Measurements from ENCODE around the gene NOTCH3. TPM values are rescaled to one million over a fixed set of nuclear protein-coding genes. Genes with fewer than 3 reads are reported as not detected.
A peak's percentile ranks its signal among the peaks of the same experiment; 100 is the strongest.

The NOTCH3 gene
- total and polyA plus RNA-seq, 2 of the 8 experiments (the other 6 are each of a cell fraction or from before 2014, with no cell fraction given) = 37.5 to 107 TPM

GRCh38 chr19:15177269-15178116, 23.3 kb downstream of the NOTCH3 start:
- Histone ChIP-seq H2BK12ac (ENCODE audit: low read depth, low read length) (no peak overlapping the region), H4K8ac (ENCODE audit: extremely low read depth, insufficient read depth, low read length) (no peak overlapping the region), H3K14ac (ENCODE audit: insufficient read length) (no peak overlapping the region), H3K4me3 (ENCODE audit: extremely low read depth in 1 of 4, insufficient read depth in 2 of 4, low read depth in 3 of 4, low read length in 4 of 4) (peak overlapping the region in 3 of 4 experiments; percentile 11 to 57 (median 14); a peak in 3 of 8 replicates), H3K27ac (ENCODE audit: low read depth, low read length) (no peak overlapping the region), H3K9ac (replicated peaks in 1 of 4; ENCODE audit: extremely low read depth in 1 of 4, low read depth in 3 of 4, low read length in 3 of 4) (no peak overlapping the region; a peak in 1 of 7 replicates), H4K91ac (replicated peaks; ENCODE audit: insufficient read length, low read length) (no peak overlapping the region), H2AFZ (ENCODE audit: low read length) (no peak overlapping the region), H3K18ac (ENCODE audit: extremely low read depth, low read length) (no peak overlapping the region), H3K23ac (ENCODE audit: insufficient read length) (no peak overlapping the region), H3K23me2 (ENCODE audit: low read depth, low read length) (peaks cover 3% of the 10 kb centered on the region; the same call in 1 of the 2 replicates), H2BK15ac (ENCODE audit: low read length) (no peak overlapping the region), H3K56ac (replicated peaks; ENCODE audit: insufficient read length, low read depth, low read length) (no peak overlapping the region), H3K36me3 (ENCODE audit: control insufficient read depth in 2 of 4, insufficient read depth in 4 of 4, low read length in 3 of 4) (peaks cover 20 to 58% (median 41%) of the 10 kb centered on the region in 4 experiments; a peak in 7 of 8 replicates), H2AK5ac (ENCODE audit: low read depth, low read length) (no peak overlapping the region), H3K79me2 (ENCODE audit: control insufficient read depth in 1 of 2, insufficient read depth in 2 of 2, low read length in 2 of 2) (no peaks in the 10 kb centered on the region), H3K27me3 (replicated peaks in 1 of 4; ENCODE audit: control insufficient read depth in 3 of 4, extremely low read depth in 1 of 4, insufficient read depth in 3 of 4, low read length in 3 of 4) (no peaks in the 10 kb centered on the region; a peak in 1 of 7 replicates), H2BK20ac (ENCODE audit: low read length) (no peak overlapping the region), H3K9me3 (ENCODE audit: insufficient read depth in 2 of 2, low read depth in 1 of 2, low read length in 1 of 2) (no peaks in the 10 kb centered on the region), H3K79me1 (ENCODE audit: low read depth, low read length) (no peaks in the 10 kb centered on the region), H3K4me2 (ENCODE audit: insufficient read depth in 1 of 2, low read depth in 2 of 2, low read length in 2 of 2) (peak overlapping the region in 1 of 2 experiments; percentile 74; a peak in 3 of 4 replicates), H3K4me1 (replicated peaks in 1 of 4; ENCODE audit: control insufficient read depth in 3 of 4, insufficient read depth in 4 of 4, low read length in 3 of 4) (peaks cover 0 to 10% (median 2%) of the 10 kb centered on the region in 4 experiments; a peak in 5 of 7 replicates), H2BK120ac (replicated peaks; ENCODE audit: low read depth, low read length) (no peak overlapping the region), H4K5ac (ENCODE audit: insufficient read length, low read depth, low read length) (no peak overlapping the region), H4K20me1 (replicated peaks in 1 of 2; ENCODE audit: control insufficient read depth in 1 of 2, insufficient read depth in 2 of 2, low read length in 2 of 2) (peaks cover 7 to 31% of the 10 kb centered on the region in 2 experiments), H3K4ac (replicated peaks; ENCODE audit: insufficient read length, low read depth, low read length) (no peak overlapping the region), H2BK5ac (ENCODE audit: low read depth, low read length) (no peak overlapping the region)
- peak; percentile 72 to 95 for DNase-seq (ENCODE audit: low read depth in 1 of 2, low spot score in 2 of 2)
- POLR2A ChIA-PET (ENCODE audit: partially characterized antibody) = interaction anchor here (1.0 to 2.1 kb wide), 7 partner anchors 18 to 155 kb away, joined by 3 to 12 read pairs (median 3); partner anchors contain the start of genes BRD4 and EPHX3
- CTCF ChIA-PET (ENCODE audit: partially characterized antibody) = interaction anchor here (0.6 to 5.0 kb wide), 26 partner anchors 10 to 1396 kb away, joined by 3 to 22 read pairs (median 4); partner anchors contain the start of gene NOTCH3
- FAIRE-seq = no peak
- 37% methylated on average over 48 of the region's 92 CpGs; no CpG with 5 or more reads in 1 of the 2 experiments for WGBS, 2 experiments (ENCODE audit: extremely low coverage in 1 of 2, insufficient coverage in 1 of 2, insufficient read length in 1 of 2, insufficient replicate concordance in 2 of 2, low coverage in 1 of 2, low lambda C conversion rate in 2 of 2, missing lambda C conversion rate in 1 of 2)
- TF ChIP-seq SP4 (IDR thresholded peaks at IDR 0.05; ENCODE audit: low read length) (no peak), MAX (IDR thresholded peaks at IDR 0.05) (peak; percentile 61), RAD21 (IDR thresholded peaks at IDR 0.05 in 1 of 2, conservative IDR thresholded peaks at IDR 0.05 in 1 of 2; ENCODE audit: low read depth in 2 of 2, low read length in 2 of 2) (peak; percentile 72 to 80), TEAD4 (IDR thresholded peaks at IDR 0.05; ENCODE audit: low read depth, low read length) (0 out of 2 replicates have a peak, but pooled peaks have one; percentile 7), NRF1 (IDR thresholded peaks at IDR 0.05; ENCODE audit: low read depth, low read length) (no peak), BACH1 (IDR thresholded peaks at IDR 0.05; ENCODE audit: low read length) (0 out of 2 replicates have a peak, but pooled peaks have one; percentile 24), SIN3A (conservative IDR thresholded peaks at IDR 0.05 in 1 of 2, IDR thresholded peaks at IDR 0.05 in 1 of 2; ENCODE audit: low read depth in 1 of 2, low read length in 2 of 2) (peak in 1 of 2 experiments; percentile 71; a peak in 2 of 4 replicates), KDM5A (IDR thresholded peaks at IDR 0.05; ENCODE audit: low read length) (no peak)

All from H1 (cell line).